Epithelial cell of esophagus (primary cell): ENCODE measurements around the gene GPC5.

Source experiments
- DNase-seq: peaks from one replicate; pipeline ENCODE4 v3.0.0; 2010; ENCODE audit warnings: low read depth
- H3K4me3 ChIP-seq: 2 replicates; pipeline ENCODE4 v1.5.1; 2011; ENCODE audit warnings: mild to moderate bottlenecking, low read length, control low read depth
- CTCF ChIP-seq: IDR thresholded peaks from 2 replicates; pipeline ENCODE4 v1.5.1; 2011; ENCODE audit warnings: low read depth, mild to moderate bottlenecking, low read length, control low read depth, inconsistent platforms; ENCODE audit not compliant: insufficient read depth; ENCODE audit errors: missing control alignments

Gene GPC5

GRCh38 chr13:92649140-92649813 lies 1250.9 kb downstream of the GPC5 start:
- H3K4me3 ChIP-seq, result no peak overlapping the region
- no peak for DNase-seq
- TF ChIP-seq CTCF, result no peak

GRCh38 chr13:92656103-92656502 lies 1257.7 kb downstream of the GPC5 start:
- no peak for TF ChIP-seq CTCF
- DNase-seq, result no peak
- H3K4me3 ChIP-seq, result no peak overlapping the region

GRCh38 chr13:92656648-92657047 lies 1258.2 kb downstream of the GPC5 start:
- no peak for TF ChIP-seq CTCF
- no peak overlapping the region for H3K4me3 ChIP-seq
- no peak for DNase-seq

- TF ChIP-seq CTCF, result no peak
- no peak for DNase-seq
- H3K4me3 ChIP-seq, result no peak overlapping the region
These were observed 1259.1 kb downstream of the GPC5 start for GRCh38 chr13:92657565-92657964.

- DNase-seq, result no peak
- TF ChIP-seq CTCF, result no peak
- no peak overlapping the region for H3K4me3 ChIP-seq
These were observed 1259.9 kb downstream of the GPC5 start for GRCh38 chr13:92658293-92658692.

GRCh38 chr13:92661406-92661805 lies 1263.0 kb downstream of the GPC5 start:
- DNase-seq, result no peak
- TF ChIP-seq CTCF, result no peak
- H3K4me3 ChIP-seq, result no peak overlapping the region

- no peak for TF ChIP-seq CTCF
- no peak overlapping the region for H3K4me3 ChIP-seq
- no peak for DNase-seq
These were observed 1269.7 kb downstream of the GPC5 start for GRCh38 chr13:92668157-92668556.
